ENCODE measurements around the gene CD7.

Gene CD7

DNA sequence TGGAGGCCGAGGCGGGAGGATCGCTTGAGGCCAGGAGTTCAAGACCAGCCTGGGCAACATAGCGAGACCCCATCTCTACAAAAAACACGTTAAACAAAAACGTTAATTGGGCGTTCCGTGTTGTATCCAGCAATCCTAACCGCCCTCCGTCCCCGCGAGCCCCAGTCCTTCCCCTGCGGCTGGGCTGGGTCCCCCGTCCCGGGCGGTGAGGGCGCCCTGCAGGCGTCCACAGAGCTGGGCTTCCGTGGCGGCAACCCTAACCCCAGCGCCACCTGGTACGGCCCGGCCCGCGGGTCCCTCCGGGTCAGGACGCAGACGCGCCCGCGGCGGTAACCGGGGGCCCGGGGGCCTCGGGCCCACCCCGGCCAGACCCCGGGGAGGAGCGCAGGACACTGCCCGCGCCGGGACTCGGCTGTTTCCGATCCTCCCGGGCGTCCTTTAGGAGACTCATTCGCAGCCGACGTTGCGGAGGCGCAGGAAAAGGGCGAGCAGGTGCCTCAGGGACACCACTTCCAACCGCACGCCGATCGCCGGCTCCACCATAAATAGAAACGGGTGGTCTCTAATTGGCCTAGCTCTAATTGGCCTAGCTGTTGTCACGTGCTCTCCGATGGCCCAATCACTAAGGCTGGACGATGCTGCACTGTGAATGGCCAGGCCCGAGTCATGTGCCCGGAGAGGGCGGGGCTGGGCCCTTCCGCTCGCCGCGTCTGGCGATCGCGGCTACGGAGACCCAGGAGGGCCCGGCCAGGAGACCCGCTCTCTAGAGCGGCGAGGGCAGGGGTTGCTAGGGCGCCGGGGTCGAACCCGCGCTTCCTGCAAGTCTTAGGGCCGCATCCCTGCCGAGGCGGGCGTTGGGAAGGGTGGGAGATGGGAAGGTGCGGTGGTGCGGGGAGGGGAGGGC, 24.9 kb downstream of the CD7 start:
- DNase-seq (ENCODE audit: insufficient read length, low spot score), result peak; percentile 99
- FAIRE-seq, result peak; percentile 95
- no peak for TF ChIP-seq SPI1 (IDR thresholded peaks at IDR 0.05; ENCODE audit: low read depth, low read length)
- peak; percentile 68; the same call in 1 of the 2 replicates for TF ChIP-seq TAF1 (IDR thresholded peaks at IDR 0.05; ENCODE audit: low read depth, low read length)
- peak; percentile 90 for TF ChIP-seq POLR2A (IDR thresholded peaks at IDR 0.05; ENCODE audit: low read depth, low read length)
- no peak for TF ChIP-seq POU2F2 (IDR thresholded peaks at IDR 0.05; ENCODE audit: low read depth, low read length)
- TF ChIP-seq PAX5 (IDR thresholded peaks at IDR 0.05; ENCODE audit: insufficient read depth, low read length, severe bottlenecking), result peak; percentile 16
- peak; percentile 89 for TF ChIP-seq POLR2AphosphoS5 (IDR thresholded peaks at IDR 0.05; ENCODE audit: low read depth, low read length)

DNA sequence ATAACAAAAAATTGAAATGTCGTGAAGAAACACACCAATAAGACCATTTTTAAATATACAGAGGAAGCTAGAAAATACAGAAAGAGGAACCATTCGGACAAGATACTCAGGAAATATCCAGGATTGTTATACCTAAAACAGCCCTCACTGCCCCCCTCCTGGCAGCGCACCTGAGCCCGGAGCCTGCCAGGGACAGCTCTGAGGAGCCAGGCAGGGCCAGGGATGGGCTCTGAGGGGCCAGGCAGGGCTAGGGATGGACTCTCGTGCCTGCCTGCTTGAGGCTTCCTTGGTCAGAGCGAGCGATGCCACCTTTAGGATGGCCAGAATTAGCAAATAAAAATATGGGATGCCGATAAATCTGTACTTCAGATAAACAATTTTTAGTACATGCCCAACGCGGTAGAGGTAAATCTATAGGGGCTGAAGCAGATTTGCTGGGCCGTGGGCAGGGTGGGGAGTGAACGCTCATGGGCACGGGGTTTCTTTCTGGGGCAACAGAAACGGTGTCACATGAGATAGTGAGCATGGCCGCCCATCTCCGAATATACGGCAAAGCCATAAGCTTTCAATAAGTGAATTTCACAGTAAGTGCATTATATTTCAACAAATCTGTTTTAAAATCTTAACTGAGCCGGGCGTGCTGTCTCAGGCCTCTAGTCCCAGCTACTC, 25.7 kb downstream of the CD7 start:
- DNase-seq (ENCODE audit: insufficient read length, low spot score) (no peak), FAIRE-seq (no peak)
- TF ChIP-seq POLR2AphosphoS5 (IDR thresholded peaks at IDR 0.05; ENCODE audit: low read depth, low read length), result no peak
- TF ChIP-seq POU2F2 (IDR thresholded peaks at IDR 0.05; ENCODE audit: low read depth, low read length), result no peak
- no peak for TF ChIP-seq TAF1 (IDR thresholded peaks at IDR 0.05; ENCODE audit: low read depth, low read length)
- TF ChIP-seq PAX5 (IDR thresholded peaks at IDR 0.05; ENCODE audit: insufficient read depth, low read length, severe bottlenecking), result no peak
- TF ChIP-seq POLR2A (IDR thresholded peaks at IDR 0.05; ENCODE audit: low read depth, low read length), result no peak
- no peak for TF ChIP-seq SPI1 (IDR thresholded peaks at IDR 0.05; ENCODE audit: low read depth, low read length)

DNA sequence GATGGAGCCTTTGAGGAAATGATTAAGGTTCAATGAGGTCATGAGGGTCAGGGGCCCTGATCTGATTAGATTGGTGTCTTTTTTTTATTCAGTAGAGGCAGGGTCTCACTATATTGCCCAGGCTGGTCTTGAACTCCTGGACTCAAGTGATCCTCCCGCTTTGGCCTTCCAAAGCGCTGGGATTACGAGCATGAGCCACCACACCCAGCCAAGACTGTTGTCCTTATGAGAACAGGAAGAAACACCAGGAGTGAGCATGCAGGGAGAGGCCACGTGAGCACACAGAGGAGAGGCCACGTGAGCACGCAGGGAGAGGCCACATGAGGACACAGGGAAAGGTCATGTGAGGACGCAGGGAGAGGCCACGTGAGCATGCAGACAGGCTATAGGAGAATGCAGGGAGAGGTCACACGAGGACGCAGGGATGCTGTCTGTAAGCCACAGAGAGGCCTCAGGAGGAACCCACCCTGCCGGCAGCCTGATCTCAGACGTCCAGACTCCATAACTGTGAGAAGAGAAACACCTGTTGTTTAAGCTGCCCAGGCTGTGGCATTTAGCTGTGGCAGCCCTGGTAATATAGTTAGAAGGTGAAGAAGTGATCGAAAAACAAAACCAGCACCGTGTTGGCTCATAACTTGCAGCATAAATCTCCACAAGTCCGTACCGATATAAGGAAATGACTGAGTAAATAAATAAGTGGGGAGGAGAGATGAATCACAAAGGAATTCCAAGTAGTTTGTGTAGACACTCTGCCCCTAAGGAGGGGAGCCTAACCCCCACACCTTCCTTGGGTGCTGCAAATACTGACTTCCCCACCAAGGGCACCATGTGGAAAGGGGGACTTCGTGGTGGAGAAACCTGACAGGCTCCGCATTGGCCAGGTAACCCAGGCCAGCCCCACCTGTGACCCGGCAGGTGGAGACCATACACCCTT, 29.3 kb downstream of the CD7 start:
- DNase-seq (ENCODE audit: insufficient read length, low spot score), result no peak
- no peak for TF ChIP-seq POU2F2 (IDR thresholded peaks at IDR 0.05; ENCODE audit: low read depth, low read length)
- TF ChIP-seq TAF1 (IDR thresholded peaks at IDR 0.05; ENCODE audit: low read depth, low read length), result no peak
- no peak for TF ChIP-seq SPI1 (IDR thresholded peaks at IDR 0.05; ENCODE audit: low read depth, low read length)
- no peak for TF ChIP-seq POLR2A (IDR thresholded peaks at IDR 0.05; ENCODE audit: low read depth, low read length)
- TF ChIP-seq PAX5 (IDR thresholded peaks at IDR 0.05; ENCODE audit: insufficient read depth, low read length, severe bottlenecking), result no peak
- TF ChIP-seq POLR2AphosphoS5 (IDR thresholded peaks at IDR 0.05; ENCODE audit: low read depth, low read length), result no peak
- no peak for FAIRE-seq

- TF ChIP-seq POLR2A (IDR thresholded peaks at IDR 0.05; ENCODE audit: low read depth, low read length) (no peak), POLR2AphosphoS5 (IDR thresholded peaks at IDR 0.05; ENCODE audit: low read depth, low read length) (no peak), SPI1 (IDR thresholded peaks at IDR 0.05; ENCODE audit: low read depth, low read length) (no peak), POU2F2 (IDR thresholded peaks at IDR 0.05; ENCODE audit: low read depth, low read length) (no peak)
- FAIRE-seq (no peak), DNase-seq (ENCODE audit: insufficient read length, low spot score) (no peak)
Observed at GRCh38 chr17:82287013-82287867, 30.2 kb downstream of the CD7 start.

GRCh38 chr17:82285141-82285540, 32.3 kb downstream of the CD7 start:
- FAIRE-seq (no peak), DNase-seq (ENCODE audit: insufficient read length, low spot score) (no peak)
- TF ChIP-seq SPI1 (IDR thresholded peaks at IDR 0.05; ENCODE audit: low read depth, low read length), result no peak

DNA sequence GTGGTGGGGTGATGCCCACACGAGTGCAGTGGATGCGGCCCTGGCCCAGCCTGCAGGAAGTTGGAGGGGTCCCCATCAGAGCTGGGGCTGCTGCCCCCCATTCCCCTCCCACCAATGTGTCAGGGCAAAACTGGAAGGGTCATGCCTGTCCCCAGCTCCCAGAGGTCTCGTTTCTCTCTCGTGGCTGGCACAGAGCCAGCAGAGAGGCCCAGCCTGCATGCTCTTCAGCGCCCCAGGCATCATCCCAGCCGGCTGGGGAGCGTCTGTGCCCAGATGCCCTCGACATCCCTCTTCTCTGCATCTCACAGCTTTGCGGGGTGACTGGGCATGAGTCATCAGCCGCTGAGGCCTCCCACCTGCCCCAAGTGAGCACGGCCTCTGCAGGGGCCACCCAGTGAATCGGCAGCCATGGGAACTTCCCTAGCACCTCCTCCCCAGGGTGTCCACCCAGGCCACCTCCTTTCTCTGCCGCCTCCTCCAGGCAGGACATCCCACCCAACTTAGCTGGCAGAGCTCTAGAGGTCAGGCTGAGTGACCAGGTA, 34.1 kb downstream of the CD7 start:
- no peak for FAIRE-seq
- TF ChIP-seq POU2F2 (IDR thresholded peaks at IDR 0.05; ENCODE audit: low read depth, low read length), result no peak
- TF ChIP-seq POLR2A (IDR thresholded peaks at IDR 0.05; ENCODE audit: low read depth, low read length), result no peak
- no peak for TF ChIP-seq SPI1 (IDR thresholded peaks at IDR 0.05; ENCODE audit: low read depth, low read length)
- TF ChIP-seq POLR2AphosphoS5 (IDR thresholded peaks at IDR 0.05; ENCODE audit: low read depth, low read length), result no peak
- no peak for TF ChIP-seq TAF1 (IDR thresholded peaks at IDR 0.05; ENCODE audit: low read depth, low read length)
- TF ChIP-seq PAX5 (IDR thresholded peaks at IDR 0.05; ENCODE audit: insufficient read depth, low read length, severe bottlenecking), result no peak
- no peak for DNase-seq (ENCODE audit: insufficient read length, low spot score)

DNA sequence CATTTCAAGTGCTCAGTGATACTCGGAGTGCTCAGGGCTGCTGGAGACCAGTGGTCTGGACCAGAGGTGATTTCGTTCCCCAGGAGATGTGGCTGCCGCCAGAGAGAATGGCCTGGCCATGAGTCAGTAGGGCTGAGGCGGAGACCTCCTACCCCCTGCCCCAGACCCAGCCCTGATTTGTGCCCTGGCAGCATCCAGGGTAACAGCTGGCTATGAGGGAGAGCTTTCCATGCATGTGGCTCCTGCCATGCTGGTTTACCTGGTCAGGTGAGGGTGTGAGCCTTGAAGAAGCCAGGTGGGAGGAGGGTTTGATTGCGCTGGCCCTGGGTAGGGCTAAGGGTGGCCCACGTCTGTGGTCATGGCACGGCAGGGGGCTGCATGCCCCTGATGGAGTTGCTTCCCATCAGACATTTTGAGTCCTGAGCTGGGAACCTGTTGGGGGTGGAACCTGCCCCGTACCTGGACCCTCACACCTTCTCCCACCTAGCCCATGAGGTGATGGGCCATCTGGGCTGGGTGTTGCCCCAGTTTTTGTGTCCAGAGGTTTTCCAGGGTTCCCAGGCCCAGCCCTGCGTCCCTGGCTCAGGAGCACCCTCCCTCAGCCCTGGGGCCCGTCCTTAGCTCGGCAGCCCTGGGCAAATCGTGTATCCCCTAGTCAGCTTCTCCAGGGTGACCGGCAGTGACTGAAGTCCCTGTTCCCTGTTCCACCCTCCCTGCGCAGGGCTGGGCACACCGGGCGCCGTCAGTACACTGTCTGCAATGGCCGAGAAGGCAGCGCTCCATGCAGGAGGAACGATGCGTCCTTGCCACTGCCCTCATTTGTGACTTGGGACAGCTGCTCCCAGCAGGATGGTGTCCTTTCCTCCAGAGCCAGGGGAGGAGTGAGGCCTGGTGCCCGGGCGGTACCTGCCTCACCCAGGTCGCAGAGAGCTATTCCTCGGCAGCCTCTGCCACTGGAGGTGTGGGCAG, 34.9 kb downstream of the CD7 start:
- FAIRE-seq, result no peak
- TF ChIP-seq SPI1 (IDR thresholded peaks at IDR 0.05; ENCODE audit: low read depth, low read length) (no peak), TAF1 (IDR thresholded peaks at IDR 0.05; ENCODE audit: low read depth, low read length) (no peak), POLR2AphosphoS5 (IDR thresholded peaks at IDR 0.05; ENCODE audit: low read depth, low read length) (no peak), POLR2A (IDR thresholded peaks at IDR 0.05; ENCODE audit: low read depth, low read length) (no peak), PAX5 (IDR thresholded peaks at IDR 0.05; ENCODE audit: insufficient read depth, low read length, severe bottlenecking) (no peak), POU2F2 (IDR thresholded peaks at IDR 0.05; ENCODE audit: low read depth, low read length) (no peak)
- DNase-seq (ENCODE audit: insufficient read length, low spot score), result no peak

Data from GM12891 (cell line).